HEK293 (cell line): ENCODE results near the gene CHST8.

ENCODE experiments used
- CTCF ChIA-PET: fragments of 350-600 bp; formaldehyde crosslinking; extraction: SDS; loops from one replicate; lab custom pipeline; 2021; ENCODE audit warnings: antibody characterized with exemption; lab: Yijun Ruan, JAX
- POLR2A ChIA-PET: fragments of 300-600 bp; formaldehyde crosslinking; extraction: SDS; loops from one replicate; lab custom pipeline; 2020; ENCODE audit warnings: antibody characterized with exemption, inconsistent platforms; lab: Yijun Ruan, JAX
- H3K27ac ChIP-seq: fragments of 200-500 bp; sonication (Bioruptor generic); 2 replicates; pipeline ENCODE4 v1.5.1; 2014; ENCODE audit warnings: low read depth, low read length, control low read depth, inconsistent platforms; ENCODE audit errors: extremely low read depth
- H3K36me3 ChIP-seq, 2 experiments: fragments of 200-500 bp in 1 of 2; sonication (Bioruptor generic) in 1 of 2; 1 replicate in 1 of 2; 2 replicates in 1 of 2; pipeline ENCODE4 v1.5.1; 2014 to 2017; ENCODE audit warnings: inconsistent platforms in 2 of 2, low read length in 2 of 2; ENCODE audit not compliant: control insufficient read depth in 2 of 2, insufficient read depth in 1 of 2
- H3K4me1 ChIP-seq: fragments of 200-500 bp; sonication (Bioruptor generic); 2 replicates; pipeline ENCODE4 v1.5.1; 2014; ENCODE audit warnings: mild to moderate bottlenecking, low read length, inconsistent platforms; ENCODE audit not compliant: control insufficient read depth, insufficient read depth
- H3K4me3 ChIP-seq: 2 replicates; pipeline ENCODE4 v1.5.1; 2011; ENCODE audit warnings: low read depth, mild to moderate bottlenecking, control low read depth, low read length, moderate library complexity
- H3K9me3 ChIP-seq: fragments of 200-500 bp; sonication (Bioruptor generic); 2 replicates; pipeline ENCODE4 v1.5.1; 2014; ENCODE audit warnings: low read depth, low read length, inconsistent platforms; ENCODE audit not compliant: control insufficient read depth, insufficient read depth
- GLIS2 ChIP-seq: fragments of 450-650 bp; formaldehyde crosslinking; IDR thresholded peaks from 2 replicates; pipeline ENCODE4 v1.5.1; 2016; ENCODE audit warnings: missing biosample characterization, missing genetic modification characterization
- HOXD13 ChIP-seq: sonication (generic); formaldehyde crosslinking; IDR thresholded peaks from 2 replicates; pipeline ENCODE4 v1.8.0; 2022; ENCODE audit warnings: missing genetic modification reagents, borderline replicate concordance
- KLF1 ChIP-seq: fragments of 450-650 bp; formaldehyde crosslinking; IDR thresholded peaks from 2 replicates; pipeline ENCODE4 v1.5.1; 2016; ENCODE audit warnings: missing biosample characterization, missing genetic modification characterization
- KLF7 ChIP-seq: fragments of 450-650 bp; formaldehyde crosslinking; IDR thresholded peaks from 2 replicates; pipeline ENCODE4 v1.5.1; 2016; ENCODE audit warnings: missing biosample characterization, missing genetic modification characterization, borderline replicate concordance
- REST ChIP-seq: fragments of 450-650 bp; formaldehyde crosslinking; IDR thresholded peaks from 2 replicates; pipeline ENCODE4 v1.5.1; 2016; ENCODE audit warnings: missing biosample characterization, missing genetic modification characterization
- ZBTB48 ChIP-seq: fragments of 450-650 bp; formaldehyde crosslinking; IDR thresholded peaks from 2 replicates; pipeline ENCODE4 v1.5.1; 2016; ENCODE audit warnings: missing biosample characterization, missing genetic modification characterization
- ZNF112 ChIP-seq: fragments of 450-650 bp; formaldehyde crosslinking; IDR thresholded peaks from 2 replicates; pipeline ENCODE4 v1.5.0; 2017; ENCODE audit warnings: missing biosample characterization, missing genetic modification characterization
- ZNF121 ChIP-seq: fragments of 450-650 bp; formaldehyde crosslinking; IDR thresholded peaks from 2 replicates; pipeline ENCODE4 v1.5.1; 2016; ENCODE audit warnings: missing biosample characterization, missing genetic modification characterization
- ZNF146 ChIP-seq: fragments of 450-650 bp; formaldehyde crosslinking; IDR thresholded peaks from 2 replicates; pipeline ENCODE4 v1.5.1; 2016; ENCODE audit warnings: missing biosample characterization, missing genetic modification characterization
- ZNF2 ChIP-seq: fragments of 450-650 bp; formaldehyde crosslinking; IDR thresholded peaks from 2 replicates; pipeline ENCODE4 v1.5.1; 2016; ENCODE audit warnings: missing biosample characterization, missing genetic modification characterization
- ZNF274 ChIP-seq, 2 experiments: fragments of 200-500 bp in 1 of 2; fragments of 450-650 bp in 1 of 2; sonication (Bioruptor generic) in 1 of 2; formaldehyde crosslinking in 1 of 2; IDR thresholded peaks; 2 replicates each; pipeline versions ENCODE4 v1.5.1 to v1.6.1; 2014 to 2016; ENCODE audit warnings: borderline replicate concordance in 1 of 2, inconsistent platforms in 1 of 2, low read length in 1 of 2, missing biosample characterization in 1 of 2, missing genetic modification characterization in 1 of 2
- ZNF350 ChIP-seq: fragments of 450-650 bp; formaldehyde crosslinking; IDR thresholded peaks from 2 replicates; pipeline ENCODE4 v1.5.0; 2017; ENCODE audit warnings: missing biosample characterization, mild to moderate bottlenecking, missing genetic modification characterization
- ZNF362 ChIP-seq: fragments of 450-650 bp; formaldehyde crosslinking; IDR thresholded peaks from 2 replicates; pipeline ENCODE4 v1.5.1; 2016; ENCODE audit warnings: missing biosample characterization, missing genetic modification characterization
- ZNF37A ChIP-seq: fragments of 450-650 bp; IDR thresholded peaks from 2 replicates; pipeline ENCODE4 v1.5.1; 2018; ENCODE audit warnings: missing biosample characterization, missing genetic modification characterization
- ZNF391 ChIP-seq: fragments of 450-650 bp; formaldehyde crosslinking; IDR thresholded peaks from 2 replicates; pipeline ENCODE4 v1.5.1; 2016; ENCODE audit warnings: low read depth, missing biosample characterization, missing genetic modification characterization, borderline replicate concordance
- ZNF404 ChIP-seq: fragments of 450-650 bp; formaldehyde crosslinking; IDR thresholded peaks from 2 replicates; pipeline ENCODE4 v1.5.1; 2017; ENCODE audit warnings: missing biosample characterization, missing genetic modification characterization
- ZNF416 ChIP-seq: fragments of 450-650 bp; formaldehyde crosslinking; IDR thresholded peaks from 2 replicates; pipeline ENCODE4 v1.5.1; 2016; ENCODE audit warnings: missing biosample characterization, missing genetic modification characterization
- ZNF654 ChIP-seq: fragments of 450-650 bp; formaldehyde crosslinking; IDR thresholded peaks from 2 replicates; pipeline ENCODE4 v1.5.1; 2016; ENCODE audit warnings: low read depth, missing biosample characterization, missing genetic modification characterization
- ZNF747 ChIP-seq: fragments of 450-650 bp; formaldehyde crosslinking; IDR thresholded peaks from 2 replicates; pipeline ENCODE4 v1.5.1; 2016; ENCODE audit warnings: missing biosample characterization, missing genetic modification characterization
- TF ChIP-seq, protein P1 (sequence below): fragments of 450-650 bp; formaldehyde crosslinking; IDR thresholded peaks from 2 replicates; pipeline ENCODE4 v1.5.1; 2016; ENCODE audit warnings: missing biosample characterization, missing genetic modification characterization

The CHST8 gene

DNA sequence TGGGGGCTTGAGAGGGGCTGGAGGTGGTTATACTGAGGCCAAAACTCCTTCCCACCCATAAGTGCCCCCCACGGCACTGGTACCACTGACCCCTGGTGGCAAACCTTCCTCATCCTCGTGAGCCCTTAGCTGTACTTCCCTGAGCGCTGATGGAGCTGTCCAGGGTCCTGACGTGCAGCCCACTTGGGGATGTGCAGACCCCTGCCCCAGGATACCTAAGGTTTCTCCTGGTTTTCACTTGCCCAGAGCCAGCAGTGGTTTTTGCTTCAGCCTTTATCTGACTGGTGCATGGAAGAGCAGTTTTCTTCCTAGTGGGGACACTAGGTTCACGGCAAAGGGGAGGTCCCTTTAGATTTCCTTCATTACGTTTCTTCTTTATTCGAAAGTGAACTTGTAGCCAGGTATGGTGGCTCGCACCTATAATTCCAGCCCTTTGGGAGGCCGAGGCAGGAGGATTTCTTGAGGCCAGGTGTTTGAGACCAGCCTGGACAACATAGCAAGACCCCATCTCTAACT lies 146.2 kb downstream of the CHST8 start:
- CTCF ChIA-PET, result interaction anchor here (0.6 to 9.1 kb wide), 19 partner anchors 10 to 526 kb away, joined by 3 to 272 read pairs (median 5); no protein-coding TSS in a partner anchor
- TF ChIP-seq ZBTB48 (peak; percentile 49; the same call in 1 of the 2 replicates), ZNF112 (tag by site-specific recombination) (no peak), ZNF121 (tag by site-specific recombination) (peak; percentile 78), HOXD13 (CRISPR knock-in tag) (no peak), ZNF654 (tag by site-specific recombination) (peak; percentile 29), ZNF2 (tag by site-specific recombination) (no peak), GLIS2 (tag by site-specific recombination) (0 out of 2 replicates have a peak, but pooled peaks have one; percentile 39), REST (tag by site-specific recombination) (peak; percentile 100), KLF7 (no peak), ZNF391 (no peak)
- TF ChIP-seq, protein P1, sequence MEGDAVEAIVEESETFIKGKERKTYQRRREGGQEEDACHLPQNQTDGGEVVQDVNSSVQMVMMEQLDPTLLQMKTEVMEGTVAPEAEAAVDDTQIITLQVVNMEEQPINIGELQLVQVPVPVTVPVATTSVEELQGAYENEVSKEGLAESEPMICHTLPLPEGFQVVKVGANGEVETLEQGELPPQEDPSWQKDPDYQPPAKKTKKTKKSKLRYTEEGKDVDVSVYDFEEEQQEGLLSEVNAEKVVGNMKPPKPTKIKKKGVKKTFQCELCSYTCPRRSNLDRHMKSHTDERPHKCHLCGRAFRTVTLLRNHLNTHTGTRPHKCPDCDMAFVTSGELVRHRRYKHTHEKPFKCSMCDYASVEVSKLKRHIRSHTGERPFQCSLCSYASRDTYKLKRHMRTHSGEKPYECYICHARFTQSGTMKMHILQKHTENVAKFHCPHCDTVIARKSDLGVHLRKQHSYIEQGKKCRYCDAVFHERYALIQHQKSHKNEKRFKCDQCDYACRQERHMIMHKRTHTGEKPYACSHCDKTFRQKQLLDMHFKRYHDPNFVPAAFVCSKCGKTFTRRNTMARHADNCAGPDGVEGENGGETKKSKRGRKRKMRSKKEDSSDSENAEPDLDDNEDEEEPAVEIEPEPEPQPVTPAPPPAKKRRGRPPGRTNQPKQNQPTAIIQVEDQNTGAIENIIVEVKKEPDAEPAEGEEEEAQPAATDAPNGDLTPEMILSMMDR, result peak; percentile 87
- POLR2A ChIA-PET, result no interaction called here

DNA sequence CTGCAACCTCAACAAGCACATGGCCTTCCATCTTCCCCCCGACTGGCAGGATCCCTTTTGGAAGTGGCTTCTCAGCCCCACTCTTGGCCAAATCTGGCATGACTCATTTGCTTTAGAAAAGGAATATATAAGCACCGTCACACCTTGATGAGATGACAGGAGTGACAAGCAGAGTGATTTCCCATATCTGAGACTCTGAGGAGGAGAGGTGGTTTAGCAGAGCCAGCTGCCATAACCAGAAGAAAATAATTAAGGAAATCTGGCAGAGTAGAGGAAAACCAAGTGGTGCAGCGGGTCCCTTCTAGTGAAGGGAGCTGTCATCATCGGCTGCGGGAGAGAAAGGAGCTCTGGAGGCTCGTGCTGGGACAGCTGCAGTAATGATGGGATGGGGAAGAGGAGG lies 147.5 kb downstream of the CHST8 start:
- H3K9me3 ChIP-seq, result no peaks in the 10 kb centered on the region
- peaks cover 0 to 7% of the 10 kb centered on the region in 2 experiments; a peak in 1 of 3 replicates for H3K36me3 ChIP-seq
- CTCF ChIA-PET, result interaction anchor here (1.0 to 9.1 kb wide), 13 partner anchors 9 to 532 kb away, joined by 3 to 272 read pairs (median 24); no protein-coding TSS in a partner anchor
- H3K27ac ChIP-seq, result no peak overlapping the region
- H3K4me3 ChIP-seq, result no peak overlapping the region
- TF ChIP-seq KLF1 (tag by site-specific recombination), result no peak
- TF ChIP-seq, all 188 proteins: peak for 0
- no peaks in the 10 kb centered on the region for H3K4me1 ChIP-seq
- POLR2A ChIA-PET, result interaction anchor here (0.6 kb wide), 1 partner anchor 353 kb away, joined by 3 read pairs; no protein-coding TSS in a partner anchor

More for the DNA sequence above, 146.2 kb downstream of the CHST8 start:
- no peaks in the 10 kb centered on the region for H3K9me3 ChIP-seq
- H3K27ac ChIP-seq, result no peak overlapping the region
- peaks cover 0 to 7% of the 10 kb centered on the region in 2 experiments; a peak in 1 of 3 replicates for H3K36me3 ChIP-seq
- no peaks in the 10 kb centered on the region for H3K4me1 ChIP-seq
- no peak overlapping the region for H3K4me3 ChIP-seq

DNA sequence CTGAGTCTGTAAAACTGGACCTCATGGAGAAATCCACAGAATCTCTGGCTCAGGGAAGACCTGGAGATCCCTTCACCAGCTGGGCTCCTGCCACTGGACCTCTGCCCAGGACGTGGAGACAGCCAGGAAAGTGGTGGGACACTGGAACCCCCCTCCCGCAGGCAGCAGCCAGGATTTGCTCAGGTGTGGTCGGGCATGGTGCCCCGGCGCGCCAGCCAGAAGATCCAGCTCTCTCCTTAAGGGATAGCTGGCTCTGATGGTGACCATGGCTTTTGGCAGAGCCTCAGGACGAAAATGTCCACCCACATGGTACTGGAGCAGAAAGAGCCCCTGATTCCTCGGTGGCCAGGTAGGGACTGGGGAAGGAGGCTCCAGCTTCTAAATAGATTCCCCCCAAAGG lies 148.4 kb downstream of the CHST8 start:
- H3K36me3 ChIP-seq, result peaks cover 0 to 7% of the 10 kb centered on the region in 2 experiments; a peak in 1 of 3 replicates
- POLR2A ChIA-PET, result no interaction called here
- H3K9me3 ChIP-seq, result no peaks in the 10 kb centered on the region
- no peak overlapping the region for H3K4me3 ChIP-seq
- CTCF ChIA-PET, result interaction anchor here (0.7 to 9.1 kb wide), 20 partner anchors 8 to 626 kb away, joined by 3 to 272 read pairs (median 6); no protein-coding TSS in a partner anchor
- no peaks in the 10 kb centered on the region for H3K4me1 ChIP-seq
- TF ChIP-seq ZNF112 (tag by site-specific recombination) (no peak), ZNF362 (tag by site-specific recombination) (no peak), ZNF350 (tag by site-specific recombination) (no peak), ZNF146 (tag by site-specific recombination) (no peak), ZNF274 (IDR thresholded peaks at IDR 0.05; ENCODE audit: low read length) (no peak), ZNF274 (tag by site-specific recombination; IDR thresholded peaks at IDR 0.05; ENCODE audit: borderline replicate concordance) (no peak), ZNF747 (tag by site-specific recombination) (no peak), ZNF404 (no peak), ZNF416 (tag by site-specific recombination) (no peak), ZNF37A (tag by site-specific recombination) (no peak)
- no peak overlapping the region for H3K27ac ChIP-seq
